LNCAP (cell line): ENCODE results near the gene LIPK.

Experiments used
- CTCF ChIP-seq: fragments of 450-650 bp; IDR thresholded peaks from 2 replicates; pipeline ENCODE4 v1.5.1; 2017; ENCODE audit warnings: mild to moderate bottlenecking

The LIPK gene

DNA sequence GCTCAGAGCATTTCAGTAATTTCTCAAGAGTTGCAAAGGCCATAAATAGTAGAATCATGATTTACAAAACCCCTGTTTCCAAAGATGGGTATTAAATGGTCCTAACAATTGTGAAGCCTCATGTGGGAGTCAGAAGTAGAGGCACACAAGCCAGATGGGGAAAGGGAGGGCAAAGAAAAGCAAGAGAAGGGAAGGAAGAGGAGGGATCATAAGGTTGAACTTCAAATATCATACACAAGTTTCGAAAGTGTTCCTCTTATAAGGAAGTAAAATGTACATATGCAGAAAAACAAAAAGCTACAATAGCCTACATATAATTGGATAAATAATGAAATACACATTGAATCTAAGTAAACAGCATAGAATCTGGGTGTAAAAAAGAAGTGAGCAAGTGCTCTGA is 59.8 kb downstream of the LIPK start:
- no peak for TF ChIP-seq CTCF

DNA sequence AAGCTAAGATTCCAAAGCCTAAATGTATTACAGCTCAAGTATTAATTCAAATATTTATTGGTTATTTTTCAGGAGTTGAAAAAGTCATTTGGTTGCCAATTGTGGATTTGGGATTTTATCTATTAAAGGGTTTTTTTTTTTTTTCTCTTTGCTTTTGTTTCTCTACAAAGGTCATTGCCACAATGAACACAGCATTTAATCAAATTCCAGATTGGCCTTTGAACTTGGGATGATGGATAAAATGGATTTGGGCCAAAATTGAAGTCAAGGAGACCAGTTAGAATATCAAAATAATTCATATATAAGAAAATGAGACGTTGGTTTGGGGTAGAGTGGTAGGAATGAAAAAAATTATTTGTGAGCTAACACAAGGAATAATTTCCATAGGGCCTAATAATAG is 63.3 kb downstream of the LIPK start:
- no peak for TF ChIP-seq CTCF

- no peak for TF ChIP-seq CTCF
Observed at GRCh38 chr10:88781206-88781605, 75.2 kb downstream of the LIPK start.

DNA sequence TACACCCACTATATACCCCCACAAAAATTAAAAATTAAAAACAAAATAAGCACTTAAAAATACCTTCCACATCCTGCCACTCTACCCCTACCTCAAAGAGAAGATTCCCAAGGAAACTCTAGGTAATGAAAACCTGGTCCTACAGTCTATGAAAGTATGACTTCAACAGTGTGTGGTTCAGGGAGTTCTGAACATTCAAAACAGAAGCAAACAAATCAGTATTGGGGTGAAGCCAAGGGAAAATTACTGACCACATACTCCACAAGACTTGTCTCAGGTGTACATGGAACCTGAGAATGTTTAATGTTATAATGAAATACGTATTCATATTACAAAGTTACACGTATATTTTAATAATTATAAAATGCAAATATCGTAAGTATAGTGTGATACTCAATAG is 76.2 kb downstream of the LIPK start:
- TF ChIP-seq CTCF: no peak

DNA sequence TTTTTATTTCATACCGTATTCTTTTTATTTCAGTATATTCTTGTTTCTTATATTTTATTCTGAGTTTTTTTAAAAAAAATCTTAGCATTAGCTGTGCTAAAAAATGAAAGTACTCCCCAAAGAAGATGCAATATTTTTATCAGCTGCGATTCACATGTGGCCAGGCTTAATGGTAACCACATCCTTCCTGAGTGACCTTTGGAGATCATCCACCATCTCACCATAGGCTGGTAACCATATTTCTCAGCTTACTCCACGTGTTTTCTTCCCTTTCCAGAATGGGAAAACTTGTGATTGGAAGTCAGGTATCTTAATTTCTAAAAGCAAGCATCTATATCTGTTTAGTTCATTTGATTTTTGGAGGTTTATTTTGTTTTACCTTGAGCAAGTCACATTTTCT is 77.7 kb downstream of the LIPK start:
- TF ChIP-seq CTCF: no peak

- no peak for TF ChIP-seq CTCF
Observed at GRCh38 chr10:88786032-88786770, 80.2 kb downstream of the LIPK start.

- TF ChIP-seq CTCF: no peak
Observed at GRCh38 chr10:88787463-88787862, 81.4 kb downstream of the LIPK start.

GRCh38 chr10:88788924-88789323 is 82.9 kb downstream of the LIPK start:
- TF ChIP-seq CTCF: no peak
